Measurements from ENCODE around the gene DMRTC2.

GRCh38 chr19:41808663-41809566, 35.9 kb upstream of the DMRTC2 start:
- TF ChIP-seq, protein P1, sequence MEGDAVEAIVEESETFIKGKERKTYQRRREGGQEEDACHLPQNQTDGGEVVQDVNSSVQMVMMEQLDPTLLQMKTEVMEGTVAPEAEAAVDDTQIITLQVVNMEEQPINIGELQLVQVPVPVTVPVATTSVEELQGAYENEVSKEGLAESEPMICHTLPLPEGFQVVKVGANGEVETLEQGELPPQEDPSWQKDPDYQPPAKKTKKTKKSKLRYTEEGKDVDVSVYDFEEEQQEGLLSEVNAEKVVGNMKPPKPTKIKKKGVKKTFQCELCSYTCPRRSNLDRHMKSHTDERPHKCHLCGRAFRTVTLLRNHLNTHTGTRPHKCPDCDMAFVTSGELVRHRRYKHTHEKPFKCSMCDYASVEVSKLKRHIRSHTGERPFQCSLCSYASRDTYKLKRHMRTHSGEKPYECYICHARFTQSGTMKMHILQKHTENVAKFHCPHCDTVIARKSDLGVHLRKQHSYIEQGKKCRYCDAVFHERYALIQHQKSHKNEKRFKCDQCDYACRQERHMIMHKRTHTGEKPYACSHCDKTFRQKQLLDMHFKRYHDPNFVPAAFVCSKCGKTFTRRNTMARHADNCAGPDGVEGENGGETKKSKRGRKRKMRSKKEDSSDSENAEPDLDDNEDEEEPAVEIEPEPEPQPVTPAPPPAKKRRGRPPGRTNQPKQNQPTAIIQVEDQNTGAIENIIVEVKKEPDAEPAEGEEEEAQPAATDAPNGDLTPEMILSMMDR (IDR thresholded peaks at IDR 0.05): no peak
- no peak for TF ChIP-seq POLR2A (IDR thresholded peaks at IDR 0.05)
